Activated CD8-positive, alpha-beta T cell treated with anti-CD3 and anti-CD28 coated beads for 36 hours (primary cell): ENCODE data around the gene CLTC. TPM values are rescaled to one million over a fixed set of nuclear protein-coding genes. Genes with fewer than 3 reads are reported as not detected.

Experiments used
- ATAC-seq: fragments of 200-7000 bp; cut with Tn5 transposase; one replicate; pipeline ENCODE4 v1.10.0; 2021; ENCODE audit warnings: mild to moderate bottlenecking, moderate library complexity
- CTCF ChIA-PET: fragments of 350-600 bp; sonication (Branson Sonifier 250); formaldehyde crosslinking; loops from one replicate; lab custom pipeline; 2021; ENCODE audit warnings: antibody characterized with exemption; lab: Charles Lee
- POLR2A ChIA-PET: fragments of 350-600 bp; sonication (Branson Sonifier 250); formaldehyde crosslinking; loops from one replicate; lab custom pipeline; 2021; ENCODE audit warnings: antibody characterized with exemption; lab: Charles Lee
- DNase-seq: peaks from one replicate; pipeline ENCODE4 v3.0.0-alpha.2; 2020
- H3K27ac Mint-ChIP-seq: one replicate; pipeline ENCODE4 v1.8.0; 2021; ENCODE audit warnings: mild to moderate bottlenecking, mixed read lengths
- H3K27me3 Mint-ChIP-seq: one replicate; pipeline ENCODE4 v1.8.0; 2021; ENCODE audit warnings: mixed read lengths
- H3K36me3 Mint-ChIP-seq: one replicate; pipeline ENCODE4 v1.8.0; 2021; ENCODE audit warnings: low read depth, mixed read lengths
- H3K4me1 Mint-ChIP-seq: one replicate; pipeline ENCODE4 v1.8.0; 2021; ENCODE audit warnings: low read depth, mixed read lengths
- H3K4me3 Mint-ChIP-seq: one replicate; pipeline ENCODE4 v1.8.0; 2021; ENCODE audit warnings: mild to moderate bottlenecking, moderate library complexity, mixed read lengths
- H3K9me3 Mint-ChIP-seq: one replicate; pipeline ENCODE4 v1.8.0; 2021; ENCODE audit warnings: mixed read lengths
- intact Hi-C: fragments of 100-400 bp; cut with micrococcal nuclease; formaldehyde crosslinking; loops from one replicate; pipeline ENCODE4 v1.10.0; 2022
- total RNA-seq, 2 experiments: library from RNA; stranded (reverse); gene quantifications; one replicate each; pipeline ENCODE4 v1.2.3, GENCODE V29; 2021
- TF ChIP-seq, protein P1 (sequence below): fragments of 200-600 bp; IDR thresholded peaks from one replicate; pipeline ENCODE4 v1.8.0; 2022; ENCODE audit warnings: antibody characterized with exemption, mild to moderate bottlenecking

CLTC gene
- total RNA-seq, 2 experiments from 2014 or later: 137 to 142 TPM

GRCh38 chr17:59719526-59719925 is 99.8 kb downstream of the CLTC start:
- DNase-seq: no peak
- H3K27me3 Mint-ChIP-seq: no peaks in the 10 kb centered on the region
- no peak overlapping the region for H3K27ac Mint-ChIP-seq
- ATAC-seq: no peak
- ChIA-PET POLR2A (interaction anchor here (0.5 kb wide), 1 partner anchor 345 kb away, joined by 3 read pairs; no protein-coding TSS in a partner anchor), CTCF (no interaction called here)
- peaks cover 2% of the 10 kb centered on the region for H3K36me3 Mint-ChIP-seq
- peaks cover 26% of the 10 kb centered on the region for H3K4me1 Mint-ChIP-seq
- TF ChIP-seq, protein P1, sequence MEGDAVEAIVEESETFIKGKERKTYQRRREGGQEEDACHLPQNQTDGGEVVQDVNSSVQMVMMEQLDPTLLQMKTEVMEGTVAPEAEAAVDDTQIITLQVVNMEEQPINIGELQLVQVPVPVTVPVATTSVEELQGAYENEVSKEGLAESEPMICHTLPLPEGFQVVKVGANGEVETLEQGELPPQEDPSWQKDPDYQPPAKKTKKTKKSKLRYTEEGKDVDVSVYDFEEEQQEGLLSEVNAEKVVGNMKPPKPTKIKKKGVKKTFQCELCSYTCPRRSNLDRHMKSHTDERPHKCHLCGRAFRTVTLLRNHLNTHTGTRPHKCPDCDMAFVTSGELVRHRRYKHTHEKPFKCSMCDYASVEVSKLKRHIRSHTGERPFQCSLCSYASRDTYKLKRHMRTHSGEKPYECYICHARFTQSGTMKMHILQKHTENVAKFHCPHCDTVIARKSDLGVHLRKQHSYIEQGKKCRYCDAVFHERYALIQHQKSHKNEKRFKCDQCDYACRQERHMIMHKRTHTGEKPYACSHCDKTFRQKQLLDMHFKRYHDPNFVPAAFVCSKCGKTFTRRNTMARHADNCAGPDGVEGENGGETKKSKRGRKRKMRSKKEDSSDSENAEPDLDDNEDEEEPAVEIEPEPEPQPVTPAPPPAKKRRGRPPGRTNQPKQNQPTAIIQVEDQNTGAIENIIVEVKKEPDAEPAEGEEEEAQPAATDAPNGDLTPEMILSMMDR: no peak
- no peaks in the 10 kb centered on the region for H3K9me3 Mint-ChIP-seq
- no peak overlapping the region for H3K4me3 Mint-ChIP-seq
- intact Hi-C loops: no loop called here

DNA sequence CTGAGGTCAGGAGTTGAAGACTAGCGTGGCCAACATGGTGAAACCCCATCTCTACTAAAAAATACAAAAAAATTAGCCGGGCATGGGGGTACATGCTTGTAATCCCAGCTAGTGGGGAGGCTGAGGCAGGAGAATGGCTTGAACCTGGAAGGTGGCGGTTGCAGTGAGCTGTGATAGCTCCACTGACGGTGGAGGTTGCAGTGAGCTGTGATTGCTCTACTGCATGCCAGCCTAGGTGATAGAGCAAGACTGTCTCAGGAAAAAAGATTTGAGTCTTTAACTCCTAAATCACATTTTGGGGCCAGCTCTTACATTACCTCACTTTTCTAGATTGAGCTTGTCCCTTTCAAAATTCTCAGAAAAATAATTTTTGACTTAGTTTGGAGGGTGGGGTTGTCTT is 102.9 kb downstream of the CLTC start:
- DNase-seq (no peak), ATAC-seq (no peak)
- no peak overlapping the region for H3K4me3 Mint-ChIP-seq
- H3K27me3 Mint-ChIP-seq: no peaks in the 10 kb centered on the region
- H3K4me1 Mint-ChIP-seq: peaks cover 16% of the 10 kb centered on the region
- no peaks in the 10 kb centered on the region for H3K9me3 Mint-ChIP-seq
- intact Hi-C loops: no loop called here
- no peak overlapping the region for H3K27ac Mint-ChIP-seq
- TF ChIP-seq, protein P1: no peak
- CTCF ChIA-PET: interaction anchor here (1.0 kb wide), 1 partner anchor 21 kb away, joined by 4 read pairs; no protein-coding TSS in a partner anchor
- H3K36me3 Mint-ChIP-seq: no peaks in the 10 kb centered on the region
- POLR2A ChIA-PET: no interaction called here

GRCh38 chr17:59723041-59723440 is 103.3 kb downstream of the CLTC start:
- ChIA-PET CTCF (interaction anchor here (1.0 kb wide), 1 partner anchor 21 kb away, joined by 4 read pairs; no protein-coding TSS in a partner anchor), POLR2A (no interaction called here)
- TF ChIP-seq, protein P1: no peak
- H3K27ac Mint-ChIP-seq: no peak overlapping the region
- intact Hi-C loops: no loop called here
- no peak for ATAC-seq
- no peak for DNase-seq
- no peaks in the 10 kb centered on the region for H3K9me3 Mint-ChIP-seq
- no peaks in the 10 kb centered on the region for H3K36me3 Mint-ChIP-seq
- H3K4me1 Mint-ChIP-seq: peaks cover 16% of the 10 kb centered on the region
- no peak overlapping the region for H3K4me3 Mint-ChIP-seq
- H3K27me3 Mint-ChIP-seq: no peaks in the 10 kb centered on the region

DNA sequence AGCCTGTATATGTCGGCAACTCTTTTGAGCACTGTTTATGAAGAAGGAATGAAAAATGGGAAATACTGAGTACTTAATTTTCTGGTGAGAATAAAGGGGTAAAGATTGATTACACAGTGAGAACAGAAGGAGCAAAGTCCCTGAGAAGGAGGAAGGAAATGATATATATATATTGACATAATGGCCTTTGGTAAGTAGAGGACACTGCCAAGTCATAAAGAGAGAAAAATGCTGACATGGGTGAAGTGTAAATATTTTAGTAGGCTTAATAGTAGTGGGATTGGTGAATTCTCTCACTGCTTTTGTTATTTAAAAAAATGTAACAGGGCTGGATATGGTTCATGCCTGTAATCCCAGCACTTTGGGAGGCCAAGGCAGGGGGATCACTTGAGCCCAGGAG is 103.9 kb downstream of the CLTC start:
- Mint-ChIP-seq H3K27me3 (no peaks in the 10 kb centered on the region), H3K9me3 (no peaks in the 10 kb centered on the region), H3K36me3 (no peaks in the 10 kb centered on the region), H3K4me3 (no peak overlapping the region), H3K27ac (no peak overlapping the region), H3K4me1 (peaks cover 13% of the 10 kb centered on the region)
- CTCF ChIA-PET: no interaction called here
- POLR2A ChIA-PET: no interaction called here
- TF ChIP-seq, protein P1: no peak
- DNase-seq (no peak), ATAC-seq (no peak)
- intact Hi-C loops: no loop called here

- TF ChIP-seq, protein P1: no peak
- ATAC-seq (no peak), DNase-seq (no peak)
- Mint-ChIP-seq H3K36me3 (no peaks in the 10 kb centered on the region), H3K4me3 (no peak overlapping the region), H3K4me1 (peaks cover 17% of the 10 kb centered on the region), H3K27me3 (no peaks in the 10 kb centered on the region), H3K9me3 (no peaks in the 10 kb centered on the region), H3K27ac (no peak overlapping the region)
- ChIA-PET CTCF (interaction anchor here (0.7 to 2.0 kb wide), 2 partner anchors 189 to 204 kb away, joined by 3 to 5 read pairs; no protein-coding TSS in a partner anchor), POLR2A (interaction anchor here (0.6 kb wide), 1 partner anchor 186 kb away, joined by 3 read pairs; no protein-coding TSS in a partner anchor)
- intact Hi-C loops: no loop called here
Observed at GRCh38 chr17:59725691-59726090, 106.0 kb downstream of the CLTC start.
